ENCODE results near the gene NINL.

Gene NINL

DNA sequence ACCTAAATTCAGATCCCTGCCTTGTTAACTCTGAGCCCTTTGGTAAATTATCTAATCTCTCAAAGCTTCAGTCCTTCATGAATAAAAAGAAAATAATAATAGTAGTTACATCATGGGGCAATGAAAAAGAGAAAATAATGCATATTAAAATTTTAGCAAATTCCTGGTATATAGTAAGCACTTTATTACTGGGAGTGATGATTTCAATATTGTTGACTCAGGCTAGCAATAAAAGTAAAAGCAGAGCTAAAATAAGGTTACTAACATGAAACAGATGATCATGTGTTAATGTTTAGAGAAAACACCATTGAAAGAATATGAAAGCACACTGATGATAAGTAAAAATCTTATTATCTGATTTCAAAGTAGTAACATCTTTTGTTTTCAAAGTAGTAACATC lies 164.2 kb downstream of the NINL start:
- TF ChIP-seq, protein P1, sequence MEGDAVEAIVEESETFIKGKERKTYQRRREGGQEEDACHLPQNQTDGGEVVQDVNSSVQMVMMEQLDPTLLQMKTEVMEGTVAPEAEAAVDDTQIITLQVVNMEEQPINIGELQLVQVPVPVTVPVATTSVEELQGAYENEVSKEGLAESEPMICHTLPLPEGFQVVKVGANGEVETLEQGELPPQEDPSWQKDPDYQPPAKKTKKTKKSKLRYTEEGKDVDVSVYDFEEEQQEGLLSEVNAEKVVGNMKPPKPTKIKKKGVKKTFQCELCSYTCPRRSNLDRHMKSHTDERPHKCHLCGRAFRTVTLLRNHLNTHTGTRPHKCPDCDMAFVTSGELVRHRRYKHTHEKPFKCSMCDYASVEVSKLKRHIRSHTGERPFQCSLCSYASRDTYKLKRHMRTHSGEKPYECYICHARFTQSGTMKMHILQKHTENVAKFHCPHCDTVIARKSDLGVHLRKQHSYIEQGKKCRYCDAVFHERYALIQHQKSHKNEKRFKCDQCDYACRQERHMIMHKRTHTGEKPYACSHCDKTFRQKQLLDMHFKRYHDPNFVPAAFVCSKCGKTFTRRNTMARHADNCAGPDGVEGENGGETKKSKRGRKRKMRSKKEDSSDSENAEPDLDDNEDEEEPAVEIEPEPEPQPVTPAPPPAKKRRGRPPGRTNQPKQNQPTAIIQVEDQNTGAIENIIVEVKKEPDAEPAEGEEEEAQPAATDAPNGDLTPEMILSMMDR (IDR thresholded peaks at IDR 0.05) = no peak

DNA sequence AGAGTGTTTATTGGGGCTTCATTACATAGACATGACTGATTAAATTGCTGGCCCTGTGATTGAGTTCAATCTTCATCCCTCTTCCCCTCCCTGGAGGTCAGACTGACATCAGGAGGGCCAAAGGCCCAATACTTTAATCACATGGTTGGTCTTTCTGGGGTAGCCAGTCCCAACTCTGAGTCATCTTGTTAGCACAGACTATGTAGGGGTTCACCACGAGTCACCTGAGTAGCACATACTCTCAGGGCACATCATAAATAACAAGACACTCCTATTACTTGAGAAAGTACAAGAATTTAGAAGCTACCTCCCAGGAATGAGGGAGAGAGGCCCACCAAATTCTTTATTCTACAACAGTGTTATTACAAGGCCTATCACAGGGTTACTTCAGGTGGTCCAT lies 166.6 kb downstream of the NINL start:
- TF ChIP-seq, protein P1 (IDR thresholded peaks at IDR 0.05) = no peak

DNA sequence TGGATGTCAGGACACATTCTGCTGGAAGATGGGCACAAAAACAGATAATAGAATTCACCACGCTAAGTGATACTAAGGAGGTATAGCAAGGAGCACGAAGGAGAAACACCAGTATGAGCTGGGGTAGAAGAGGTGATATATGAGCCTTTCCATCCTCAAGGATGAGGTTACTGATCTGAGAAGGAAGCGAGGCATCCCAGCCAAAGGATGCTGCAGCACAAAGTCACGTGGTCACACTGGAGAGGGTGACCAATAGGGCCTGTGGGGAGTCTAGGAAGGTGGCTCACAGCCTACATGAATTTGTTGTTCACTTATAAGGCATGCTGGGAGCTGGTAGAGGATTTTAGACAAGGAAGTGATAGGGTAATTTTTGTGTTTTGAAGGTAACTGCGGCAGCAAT lies 176.4 kb downstream of the NINL start:
- TF ChIP-seq, protein P1 (IDR thresholded peaks at IDR 0.05) = no peak

DNA sequence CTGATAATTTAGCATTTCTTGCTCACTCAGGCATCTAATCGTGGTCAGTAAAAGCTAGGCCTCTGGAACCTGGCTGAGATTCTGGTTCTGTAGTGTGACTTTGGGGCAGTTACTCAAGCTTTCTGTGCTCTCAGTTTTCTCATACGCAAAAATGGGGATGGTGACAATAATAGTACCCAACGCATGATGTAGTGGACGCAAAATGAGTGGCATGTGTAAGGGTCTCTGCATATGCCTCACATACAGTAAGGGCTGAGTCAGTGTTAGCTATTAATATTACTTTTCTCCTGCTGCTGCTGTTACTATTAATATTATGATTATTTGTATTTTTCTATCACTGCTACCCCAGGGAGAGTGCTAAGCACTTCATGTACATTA lies 177.2 kb downstream of the NINL start:
- TF ChIP-seq, protein P1 (IDR thresholded peaks at IDR 0.05) = no peak

DNA sequence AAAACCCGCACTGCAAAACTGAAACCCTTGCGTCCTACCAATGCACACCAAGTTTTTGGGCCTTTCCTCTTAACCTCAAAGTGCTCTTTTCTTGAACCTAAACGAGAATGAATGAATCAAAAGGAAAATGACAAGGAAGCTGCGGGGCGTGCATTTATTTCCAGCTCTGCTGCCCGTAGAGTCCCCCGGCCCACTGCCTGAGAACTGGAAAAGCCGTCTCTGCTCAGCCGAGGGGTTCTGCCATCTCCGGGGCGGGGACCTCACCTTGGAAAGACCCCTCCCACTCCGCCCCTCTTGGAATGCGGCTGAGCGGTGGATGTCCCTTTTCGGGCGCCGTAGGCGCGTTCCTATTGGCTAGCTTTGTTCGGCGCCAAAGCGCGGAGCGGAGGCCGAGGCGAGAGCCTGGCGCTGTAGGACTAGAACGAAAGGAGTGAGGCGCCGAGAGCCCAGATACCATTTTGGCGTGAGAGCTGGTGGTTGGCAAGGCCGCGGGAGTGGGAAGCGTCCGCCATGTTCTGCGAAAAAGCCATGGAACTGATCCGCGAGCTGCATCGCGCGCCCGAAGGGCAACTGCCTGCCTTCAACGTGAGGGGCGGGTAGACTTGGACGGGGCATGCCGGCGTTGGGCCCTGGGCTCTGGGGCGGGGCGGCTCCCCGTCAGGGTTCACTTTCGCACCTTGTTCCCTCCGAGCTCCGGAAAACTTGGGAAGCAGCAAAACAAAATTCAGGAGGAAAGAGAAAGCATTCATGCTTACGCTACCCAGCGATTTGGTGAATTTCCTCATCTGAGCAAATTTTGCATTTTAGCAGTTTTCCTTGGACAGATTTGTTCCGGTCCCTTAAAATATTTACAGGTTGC lies 177.8 kb downstream of the NINL start, which contains the start of gene GINS1:
TSS of gene GINS1 (plus strand) at position 363 of the 859 bp plus-strand sequence. CDS start at position 511, 148 bp downstream.
- TF ChIP-seq, protein P1 (IDR thresholded peaks at IDR 0.05) = no peak
